ENCODE results near the gene CHML.

GRCh38 chr1:241593186-241593585, 47.0 kb downstream of the CHML start:
- TF ChIP-seq POLR2A (IDR thresholded peaks at IDR 0.05): no peak
- no peak for TF ChIP-seq POLR2AphosphoS5 (IDR thresholded peaks at IDR 0.05)
- TF ChIP-seq EP300 (IDR thresholded peaks at IDR 0.05): no peak
